Activated CD8-positive, alpha-beta memory T cell treated with anti-CD3 and anti-CD28 coated beads, Interleukin-2, amount 10 ng/mL, durations not matched to agents 7 days and 5 days (primary cell): ENCODE measurements around the gene ECT2. TPM values are rescaled to one million over a fixed set of nuclear protein-coding genes. Genes with fewer than 3 reads are reported as not detected.
A peak's percentile ranks its signal among the peaks of the same experiment; 100 is the strongest.

Source experiments
- ATAC-seq: fragments of 150-1000 bp; cut with Tn5 transposase; one replicate; pipeline ENCODE4 v1.10.0; 2021; ENCODE audit warnings: moderate library complexity
- CTCF ChIA-PET: fragments of 350-600 bp; sonication (Branson Sonifier 250); formaldehyde crosslinking; loops from one replicate; lab custom pipeline; 2021; ENCODE audit warnings: antibody characterized with exemption; lab: Charles Lee
- DNase-seq: peaks from one replicate; pipeline ENCODE4 v3.0.0-alpha.2; 2020
- H3K27ac Mint-ChIP-seq: one replicate; pipeline ENCODE4 v1.8.0; 2021; ENCODE audit warnings: mild to moderate bottlenecking, mixed read lengths
- H3K27me3 Mint-ChIP-seq: one replicate; pipeline ENCODE4 v1.8.0; 2021; ENCODE audit warnings: mixed read lengths
- H3K36me3 Mint-ChIP-seq: one replicate; pipeline ENCODE4 v1.8.0; 2021; ENCODE audit warnings: mild to moderate bottlenecking, mixed read lengths
- H3K4me1 Mint-ChIP-seq: one replicate; pipeline ENCODE4 v1.8.0; 2021; ENCODE audit warnings: mixed read lengths
- H3K4me3 Mint-ChIP-seq: one replicate; pipeline ENCODE4 v1.8.0; 2021; ENCODE audit warnings: mild to moderate bottlenecking, moderate library complexity, mixed read lengths
- H3K9me3 Mint-ChIP-seq: one replicate; pipeline ENCODE4 v1.8.0; 2022; ENCODE audit warnings: low read depth, mixed read lengths
- total RNA-seq, 2 experiments: library from RNA; stranded (reverse); gene quantifications; one replicate each; pipeline ENCODE4 v1.2.3, GENCODE V29; 2021

ECT2 gene
- total RNA-seq, 2 experiments from 2014 or later, result 73.4 to 82.8 TPM

DNA sequence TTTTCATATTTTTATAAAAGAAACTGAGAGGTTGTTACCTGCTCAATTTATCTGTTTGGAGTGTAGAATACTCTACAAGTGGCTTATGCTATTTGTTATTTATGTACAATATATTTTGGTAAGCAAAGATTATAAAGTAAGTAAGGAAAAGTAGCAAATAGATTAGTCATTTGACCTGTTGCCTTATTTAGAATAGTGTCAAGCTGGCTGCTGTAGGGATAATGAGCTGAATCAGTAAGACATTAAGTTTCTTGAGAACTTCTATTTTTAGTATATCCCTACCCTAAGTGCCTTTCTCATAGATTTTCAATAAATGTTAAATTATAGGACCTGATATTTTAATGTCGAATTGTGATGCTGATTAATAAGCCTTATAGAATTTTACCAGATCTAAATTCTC is 37.2 kb downstream of the ECT2 start:
- Mint-ChIP-seq H3K4me3 (no peak overlapping the region), H3K4me1 (no peaks in the 10 kb centered on the region), H3K27ac (no peak overlapping the region), H3K27me3 (no peaks in the 10 kb centered on the region), H3K36me3 (peaks cover 65% of the 10 kb centered on the region), H3K9me3 (no peaks in the 10 kb centered on the region)
- DNase-seq, result no peak
- no peak for ATAC-seq
- CTCF ChIA-PET, result no interaction called here

DNA sequence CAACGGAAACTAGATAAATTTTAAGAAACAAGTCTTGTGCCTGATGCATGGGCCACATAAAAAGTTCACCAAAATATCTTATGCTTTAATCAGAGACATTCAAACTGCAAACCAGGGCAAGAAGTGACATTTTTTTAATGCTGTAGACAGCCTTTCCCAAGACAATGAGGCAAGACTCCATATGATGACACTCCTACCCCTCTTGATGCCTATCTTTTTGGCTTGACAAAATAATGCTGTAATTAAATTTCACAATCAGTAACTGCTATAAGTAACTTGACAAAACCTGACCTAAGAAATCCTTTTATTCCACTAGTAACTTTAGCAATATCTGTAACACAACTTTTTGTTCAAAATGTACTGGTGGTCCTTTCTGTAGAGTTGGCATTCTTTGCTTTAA is 48.7 kb downstream of the ECT2 start:
- Mint-ChIP-seq H3K4me3 (no peak overlapping the region), H3K27ac (no peak overlapping the region), H3K4me1 (peaks cover 8% of the 10 kb centered on the region), H3K36me3 (peaks cover 50% of the 10 kb centered on the region), H3K27me3 (no peaks in the 10 kb centered on the region), H3K9me3 (no peaks in the 10 kb centered on the region)
- CTCF ChIA-PET, result interaction anchor here (1.3 kb wide), 1 partner anchor 9 kb away, joined by 7 read pairs; no protein-coding TSS in a partner anchor
- DNase-seq (no peak), ATAC-seq (no peak)

DNA sequence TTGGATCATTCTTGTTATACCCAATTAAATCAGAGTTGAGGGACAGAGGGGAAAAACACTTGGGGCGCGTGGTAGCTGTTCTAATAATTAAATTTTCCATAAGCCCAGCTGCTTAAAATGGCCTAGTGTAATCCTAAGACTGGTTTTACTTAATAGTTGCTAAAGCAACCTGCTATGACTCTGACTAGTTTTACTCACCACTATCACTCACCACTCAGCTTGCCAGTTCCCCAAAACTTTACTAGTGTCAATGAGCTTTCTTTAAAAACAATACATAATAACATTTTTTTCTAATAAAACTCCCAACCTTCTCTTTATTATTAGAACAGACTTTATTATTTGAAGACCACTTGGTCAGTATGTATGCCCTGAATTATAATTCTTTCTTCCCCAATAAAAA is 49.6 kb downstream of the ECT2 start:
- CTCF ChIA-PET, result interaction anchor here (1.3 to 1.4 kb wide), 2 partner anchors 10 kb away, joined by 4 to 7 read pairs; no protein-coding TSS in a partner anchor
- H3K9me3 Mint-ChIP-seq, result no peaks in the 10 kb centered on the region
- ATAC-seq (no peak), DNase-seq (no peak)
- no peaks in the 10 kb centered on the region for H3K27me3 Mint-ChIP-seq
- no peak overlapping the region for H3K27ac Mint-ChIP-seq
- peaks cover 6% of the 10 kb centered on the region for H3K4me1 Mint-ChIP-seq
- H3K4me3 Mint-ChIP-seq, result no peak overlapping the region
- H3K36me3 Mint-ChIP-seq, result peaks cover 50% of the 10 kb centered on the region

DNA sequence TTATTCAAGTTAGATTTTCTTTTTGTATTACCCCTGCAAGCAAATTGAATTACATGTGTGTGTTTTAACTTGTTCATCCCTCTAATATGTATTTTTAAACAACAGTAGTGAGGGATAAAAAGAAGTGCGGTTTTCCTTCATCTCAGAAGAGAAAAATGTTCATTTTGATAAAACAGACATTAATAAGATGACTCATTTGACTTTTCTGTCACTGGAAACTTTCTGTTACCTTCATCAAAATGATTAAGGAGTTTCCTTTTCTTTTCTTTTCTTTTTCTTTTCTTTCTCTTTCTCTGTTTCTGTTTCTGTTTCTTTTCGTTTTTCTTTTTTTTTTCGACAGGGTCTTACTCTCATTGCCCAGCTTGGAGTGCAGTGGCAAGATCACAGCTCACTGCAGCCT is 53.0 kb downstream of the ECT2 start:
- Mint-ChIP-seq H3K36me3 (peaks cover 52% of the 10 kb centered on the region), H3K27me3 (no peaks in the 10 kb centered on the region), H3K4me3 (peak overlapping the region; percentile 42), H3K4me1 (peaks cover 6% of the 10 kb centered on the region), H3K27ac (peak overlapping the region; percentile 82), H3K9me3 (no peaks in the 10 kb centered on the region)
- CTCF ChIA-PET, result interaction anchor here (1.4 kb wide), 1 partner anchor 13 kb away, joined by 4 read pairs; no protein-coding TSS in a partner anchor
- ATAC-seq (peak; percentile 39), DNase-seq (no peak)

DNA sequence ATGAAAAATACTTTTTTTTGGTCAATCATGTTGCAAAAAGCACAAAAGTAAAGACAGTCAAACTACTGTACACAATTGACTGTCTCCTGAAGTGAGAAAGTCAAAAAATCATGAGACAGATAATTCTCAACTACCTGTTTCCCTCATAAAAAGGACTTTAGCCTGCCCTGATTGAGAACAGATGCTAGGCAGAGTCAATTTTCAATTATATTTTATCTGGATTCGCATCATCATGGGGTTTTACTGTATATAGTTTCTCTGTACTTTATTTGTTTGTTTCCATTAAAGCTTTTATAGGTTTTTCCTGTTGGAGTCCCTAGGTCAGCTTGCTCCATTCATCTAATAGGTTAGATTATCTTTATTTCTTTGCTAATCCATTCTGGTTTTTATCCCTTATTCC is 53.8 kb downstream of the ECT2 start:
- H3K9me3 Mint-ChIP-seq, result no peaks in the 10 kb centered on the region
- DNase-seq, result no peak
- no peaks in the 10 kb centered on the region for H3K27me3 Mint-ChIP-seq
- H3K27ac Mint-ChIP-seq, result no peak overlapping the region
- CTCF ChIA-PET, result no interaction called here
- H3K4me1 Mint-ChIP-seq, result peaks cover 6% of the 10 kb centered on the region
- ATAC-seq, result no peak
- H3K36me3 Mint-ChIP-seq, result peaks cover 49% of the 10 kb centered on the region
- H3K4me3 Mint-ChIP-seq, result no peak overlapping the region

DNA sequence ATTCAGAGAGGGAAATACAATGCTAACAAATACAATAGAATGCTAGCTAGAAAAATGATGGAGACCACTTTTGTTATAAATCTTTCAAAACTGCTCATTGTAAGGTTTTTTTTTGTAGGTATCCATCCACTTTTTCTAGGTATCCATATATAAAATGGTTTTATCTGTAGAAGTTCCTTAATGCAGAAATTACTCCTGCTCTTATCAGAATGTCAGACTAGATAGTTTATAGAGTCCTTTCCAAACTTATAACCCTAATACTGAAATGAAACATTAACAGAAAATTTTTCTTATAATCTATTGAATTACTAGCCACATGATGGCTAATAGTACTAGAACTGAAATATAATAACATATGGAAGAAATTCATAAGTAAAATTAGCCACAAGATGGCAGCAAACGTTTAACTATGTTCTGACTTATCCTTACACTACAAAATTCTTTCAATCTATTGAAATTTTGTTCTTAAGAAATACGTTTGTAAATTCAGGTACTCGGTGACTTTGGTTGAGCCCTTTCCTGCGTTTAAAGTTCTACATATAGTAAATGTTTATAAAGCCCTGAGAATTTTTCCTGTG is 58.5 kb downstream of the ECT2 start:
- no peaks in the 10 kb centered on the region for H3K27me3 Mint-ChIP-seq
- DNase-seq (no peak), ATAC-seq (no peak)
- H3K4me1 Mint-ChIP-seq, result no peaks in the 10 kb centered on the region
- no peak overlapping the region for H3K4me3 Mint-ChIP-seq
- no peaks in the 10 kb centered on the region for H3K9me3 Mint-ChIP-seq
- H3K36me3 Mint-ChIP-seq, result peaks cover 33% of the 10 kb centered on the region
- no peak overlapping the region for H3K27ac Mint-ChIP-seq
- CTCF ChIA-PET, result no interaction called here

DNA sequence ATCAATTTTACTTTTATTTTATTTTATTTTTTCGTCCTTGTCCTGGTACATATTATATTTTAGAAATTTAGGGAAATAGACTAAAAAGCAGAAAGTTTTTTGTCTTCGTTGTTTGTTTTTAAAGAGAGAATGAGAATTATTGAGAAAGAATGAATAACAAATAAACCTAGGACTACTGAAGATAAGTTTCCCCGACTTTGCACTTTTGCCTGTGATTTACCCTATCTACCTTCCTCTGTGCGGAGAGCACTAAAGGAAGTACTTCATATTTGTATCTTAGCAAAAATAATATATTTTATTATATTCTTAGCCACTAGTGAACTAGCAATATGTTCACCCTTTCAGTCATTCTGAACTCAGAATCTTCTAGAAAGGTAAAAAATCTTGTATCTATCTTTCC is 60.6 kb downstream of the ECT2 start:
- DNase-seq, result no peak
- H3K9me3 Mint-ChIP-seq, result no peaks in the 10 kb centered on the region
- CTCF ChIA-PET, result no interaction called here
- ATAC-seq, result no peak
- peaks cover 31% of the 10 kb centered on the region for H3K36me3 Mint-ChIP-seq
- no peak overlapping the region for H3K27ac Mint-ChIP-seq
- no peaks in the 10 kb centered on the region for H3K27me3 Mint-ChIP-seq
- H3K4me3 Mint-ChIP-seq, result no peak overlapping the region
- H3K4me1 Mint-ChIP-seq, result no peaks in the 10 kb centered on the region

DNA sequence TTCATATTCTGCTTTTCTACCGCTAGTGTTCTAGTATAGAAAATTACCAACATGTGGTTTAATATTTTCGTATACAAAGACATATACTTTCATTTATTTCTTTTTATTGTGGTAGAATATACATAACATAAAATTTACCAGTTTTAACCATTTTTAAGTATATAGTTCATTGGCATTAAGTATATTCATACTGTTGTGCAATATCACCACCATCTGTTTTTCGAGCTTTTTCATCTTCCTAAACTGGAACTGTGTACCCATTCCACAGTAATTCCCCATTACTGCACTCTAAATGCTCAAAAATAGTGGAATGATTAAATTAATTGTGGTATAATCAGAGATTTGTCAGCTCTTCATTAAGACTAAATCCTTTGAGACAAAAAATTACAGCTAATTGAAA is 62.9 kb downstream of the ECT2 start:
- H3K9me3 Mint-ChIP-seq, result no peaks in the 10 kb centered on the region
- H3K27ac Mint-ChIP-seq, result no peak overlapping the region
- CTCF ChIA-PET, result no interaction called here
- H3K27me3 Mint-ChIP-seq, result no peaks in the 10 kb centered on the region
- ATAC-seq (no peak), DNase-seq (no peak)
- peaks cover 32% of the 10 kb centered on the region for H3K36me3 Mint-ChIP-seq
- no peak overlapping the region for H3K4me3 Mint-ChIP-seq
- no peaks in the 10 kb centered on the region for H3K4me1 Mint-ChIP-seq

DNA sequence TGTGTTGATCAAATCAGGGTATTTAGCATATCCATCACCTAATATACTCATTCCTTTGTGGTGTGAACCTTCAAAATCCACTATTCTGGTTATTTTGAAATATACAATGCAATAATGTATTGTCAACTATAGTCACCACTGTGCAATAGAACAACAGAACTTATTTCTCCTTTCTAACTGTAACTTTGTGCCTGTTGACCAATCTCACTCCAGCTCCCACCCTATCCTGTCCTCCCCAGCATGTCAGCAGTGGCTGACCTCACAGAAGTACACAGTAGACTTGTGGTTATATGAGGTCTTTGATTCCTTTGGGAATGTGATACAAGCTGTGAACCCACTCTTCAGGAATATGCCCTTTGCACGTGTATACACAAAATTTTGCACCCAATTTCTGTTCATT is 64.2 kb downstream of the ECT2 start:
- Mint-ChIP-seq H3K4me3 (no peak overlapping the region), H3K9me3 (no peaks in the 10 kb centered on the region), H3K36me3 (peaks cover 32% of the 10 kb centered on the region), H3K4me1 (no peaks in the 10 kb centered on the region), H3K27ac (no peak overlapping the region), H3K27me3 (no peaks in the 10 kb centered on the region)
- no peak for ATAC-seq
- DNase-seq, result no peak
- CTCF ChIA-PET, result no interaction called here

DNA sequence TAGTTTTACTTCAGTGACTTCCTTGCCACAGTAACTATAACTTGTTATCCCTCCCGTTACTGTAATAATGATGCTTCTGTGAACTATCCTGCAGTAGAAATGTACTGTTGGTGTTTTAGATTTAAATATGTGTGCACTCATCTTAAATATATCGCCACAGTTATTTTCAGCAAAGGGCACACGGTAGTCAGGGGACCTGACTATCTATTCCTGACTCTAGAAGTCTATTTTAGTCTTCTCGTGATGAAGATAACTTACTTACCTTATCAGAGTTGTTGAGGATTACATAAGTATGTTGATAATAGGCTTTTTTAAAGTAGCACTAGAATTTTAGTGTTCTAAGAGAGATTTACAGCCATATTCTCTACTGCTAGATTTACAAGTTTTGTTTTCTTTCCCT is 65.3 kb downstream of the ECT2 start:
- no peak for DNase-seq
- H3K4me3 Mint-ChIP-seq, result no peak overlapping the region
- H3K27me3 Mint-ChIP-seq, result no peaks in the 10 kb centered on the region
- CTCF ChIA-PET, result no interaction called here
- H3K27ac Mint-ChIP-seq, result no peak overlapping the region
- no peak for ATAC-seq
- no peaks in the 10 kb centered on the region for H3K4me1 Mint-ChIP-seq
- no peaks in the 10 kb centered on the region for H3K9me3 Mint-ChIP-seq
- peaks cover 39% of the 10 kb centered on the region for H3K36me3 Mint-ChIP-seq

DNA sequence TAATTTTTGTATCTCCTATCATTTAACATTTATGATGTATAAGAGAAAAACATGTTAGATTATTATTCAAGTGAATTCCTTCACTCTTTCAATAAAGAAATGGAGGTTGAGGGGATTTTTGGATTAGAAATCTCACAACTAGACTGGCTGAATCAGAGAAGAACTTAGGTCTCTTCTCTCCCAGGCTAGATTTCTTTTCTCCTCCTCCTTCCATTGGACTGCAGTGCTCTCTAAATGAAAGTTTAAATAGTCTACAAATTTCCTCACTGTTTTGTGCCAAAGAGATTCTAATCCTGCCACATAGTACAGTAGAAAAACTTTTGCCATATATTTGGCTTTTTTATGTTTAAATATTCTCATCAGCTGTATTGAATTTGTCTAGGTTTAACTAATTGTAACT is 65.8 kb downstream of the ECT2 start:
- Mint-ChIP-seq H3K9me3 (no peaks in the 10 kb centered on the region), H3K27me3 (no peaks in the 10 kb centered on the region), H3K36me3 (peaks cover 37% of the 10 kb centered on the region), H3K4me1 (no peaks in the 10 kb centered on the region), H3K27ac (no peak overlapping the region), H3K4me3 (no peak overlapping the region)
- no peak for DNase-seq
- no peak for ATAC-seq
- CTCF ChIA-PET, result no interaction called here

DNA sequence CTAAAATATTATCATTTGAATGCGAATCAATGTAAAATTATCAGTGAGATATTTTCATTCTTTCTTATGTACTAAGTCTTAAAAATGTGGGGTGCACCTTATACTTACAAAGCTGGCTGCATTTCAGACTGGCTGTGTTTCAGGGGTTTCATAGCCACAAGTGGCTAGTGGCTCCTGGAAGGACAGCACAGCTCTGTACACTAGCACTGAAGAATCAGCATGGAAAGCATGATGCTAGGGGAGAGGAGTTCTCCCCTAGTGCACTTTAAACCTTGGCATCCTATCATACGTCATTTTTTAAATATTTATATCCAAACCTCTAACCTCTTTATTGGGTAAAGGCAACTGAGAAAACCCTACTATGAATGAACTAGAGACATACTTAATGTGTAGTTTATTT is 66.4 kb downstream of the ECT2 start:
- Mint-ChIP-seq H3K36me3 (peaks cover 43% of the 10 kb centered on the region), H3K27me3 (no peaks in the 10 kb centered on the region), H3K27ac (no peak overlapping the region), H3K4me3 (no peak overlapping the region), H3K9me3 (no peaks in the 10 kb centered on the region), H3K4me1 (no peaks in the 10 kb centered on the region)
- ATAC-seq (no peak), DNase-seq (no peak)
- CTCF ChIA-PET, result interaction anchor here (0.9 kb wide), 1 partner anchor 19 kb away, joined by 3 read pairs; no protein-coding TSS in a partner anchor

DNA sequence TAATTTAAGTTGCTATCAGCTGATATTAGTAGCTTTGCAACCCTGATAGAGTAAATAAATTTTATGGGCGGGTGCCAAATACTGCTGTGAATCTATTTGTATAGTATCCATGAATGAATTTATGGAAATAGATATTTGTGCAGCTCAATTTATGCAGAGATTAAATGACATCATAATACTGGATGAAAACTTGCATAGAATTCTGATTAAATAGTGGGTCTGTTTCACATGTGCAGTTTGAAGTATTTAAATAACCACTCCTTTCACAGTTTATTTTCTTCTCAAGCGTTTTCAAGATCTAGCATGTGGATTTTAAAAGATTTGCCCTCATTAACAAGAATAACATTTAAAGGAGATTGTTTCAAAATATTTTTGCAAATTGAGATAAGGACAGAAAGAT is 70.0 kb downstream of the ECT2 start:
- Mint-ChIP-seq H3K4me1 (no peaks in the 10 kb centered on the region), H3K4me3 (no peak overlapping the region), H3K9me3 (peaks cover 8% of the 10 kb centered on the region), H3K27me3 (no peaks in the 10 kb centered on the region), H3K27ac (no peak overlapping the region), H3K36me3 (peaks cover 59% of the 10 kb centered on the region)
- DNase-seq (no peak), ATAC-seq (no peak)
- CTCF ChIA-PET, result no interaction called here

DNA sequence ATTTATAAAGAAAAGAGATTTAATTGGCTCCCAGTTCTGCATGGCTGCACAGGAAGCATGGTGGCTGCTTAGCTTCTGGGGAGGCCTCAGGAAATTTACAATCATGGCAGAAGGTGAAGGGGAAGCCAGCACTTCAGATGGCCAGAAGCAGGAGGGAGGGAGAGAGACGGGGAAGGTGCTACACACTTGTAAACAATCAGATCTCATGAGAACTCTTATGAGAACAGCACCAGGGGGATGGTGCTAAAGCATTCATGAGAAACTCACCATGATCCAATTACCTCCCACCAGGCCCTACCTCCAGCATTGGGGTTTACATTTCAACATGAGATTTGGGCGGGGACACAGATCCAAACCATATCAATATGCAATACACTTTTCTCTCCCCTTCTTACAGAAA is 73.7 kb downstream of the ECT2 start:
- DNase-seq (no peak), ATAC-seq (no peak)
- no peaks in the 10 kb centered on the region for H3K4me1 Mint-ChIP-seq
- H3K36me3 Mint-ChIP-seq, result peaks cover 48% of the 10 kb centered on the region
- no peak overlapping the region for H3K27ac Mint-ChIP-seq
- no peaks in the 10 kb centered on the region for H3K27me3 Mint-ChIP-seq
- peaks cover 16% of the 10 kb centered on the region for H3K9me3 Mint-ChIP-seq
- CTCF ChIA-PET, result no interaction called here
- no peak overlapping the region for H3K4me3 Mint-ChIP-seq
